Stimulated activated CD4-positive, alpha-beta T cell treated with anti-CD3 and anti-CD28 coated beads, Interleukin-1b, Interleukin-23, amount 100 ng/mL, for 1 hour (primary cell): ENCODE data around the gene GPRC5C.
A peak's percentile ranks its signal among the peaks of the same experiment; 100 is the strongest.

Experiments
- DNase-seq, 2 donors: peaks; one replicate each; pipeline ENCODE4 v3.0.0-alpha.2; 2020; ENCODE audit warnings: low read depth in 2 of 2

Gene GPRC5C

DNA sequence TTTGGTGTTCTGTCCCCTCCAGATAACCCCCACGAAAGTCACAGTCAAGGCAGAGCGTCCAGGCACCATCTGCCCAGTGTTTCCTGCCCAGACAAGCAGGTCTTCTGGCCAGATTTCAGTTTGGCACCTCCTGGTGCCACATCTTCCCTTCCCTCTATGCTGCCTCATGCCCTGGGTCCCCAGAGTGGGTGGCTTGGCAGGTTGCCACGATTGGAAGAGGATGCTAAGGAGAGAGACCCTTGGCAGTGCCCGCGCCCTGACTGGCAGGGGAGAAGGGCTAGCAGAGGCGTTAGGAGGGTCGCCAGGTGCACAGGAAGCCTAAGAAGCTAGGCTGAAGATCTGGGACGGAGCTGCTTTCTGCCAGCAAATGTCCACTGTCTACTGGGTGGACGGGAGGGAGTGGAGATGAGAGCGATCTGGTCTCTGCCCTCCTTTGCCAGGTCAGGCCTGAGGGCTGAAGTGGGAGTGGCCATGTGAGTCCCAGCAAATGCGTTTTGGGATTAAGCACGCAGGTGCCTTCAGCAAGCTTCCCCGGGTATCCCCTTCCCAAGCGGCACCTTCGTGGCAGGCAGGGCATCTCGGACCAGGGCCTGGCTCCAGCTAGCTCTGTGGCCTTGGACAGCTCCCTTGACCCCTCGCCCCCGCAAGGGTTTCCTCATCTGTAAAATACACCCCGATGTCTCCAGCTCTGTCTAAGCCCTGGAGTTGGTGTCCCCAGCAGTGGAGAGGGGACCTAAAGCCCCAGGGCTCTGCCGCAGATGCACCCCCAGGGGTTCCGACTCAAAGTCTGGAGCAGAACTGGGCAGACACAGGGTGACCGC is 21.2 kb downstream of the GPRC5C start:
- DNase-seq: no peak

DNA sequence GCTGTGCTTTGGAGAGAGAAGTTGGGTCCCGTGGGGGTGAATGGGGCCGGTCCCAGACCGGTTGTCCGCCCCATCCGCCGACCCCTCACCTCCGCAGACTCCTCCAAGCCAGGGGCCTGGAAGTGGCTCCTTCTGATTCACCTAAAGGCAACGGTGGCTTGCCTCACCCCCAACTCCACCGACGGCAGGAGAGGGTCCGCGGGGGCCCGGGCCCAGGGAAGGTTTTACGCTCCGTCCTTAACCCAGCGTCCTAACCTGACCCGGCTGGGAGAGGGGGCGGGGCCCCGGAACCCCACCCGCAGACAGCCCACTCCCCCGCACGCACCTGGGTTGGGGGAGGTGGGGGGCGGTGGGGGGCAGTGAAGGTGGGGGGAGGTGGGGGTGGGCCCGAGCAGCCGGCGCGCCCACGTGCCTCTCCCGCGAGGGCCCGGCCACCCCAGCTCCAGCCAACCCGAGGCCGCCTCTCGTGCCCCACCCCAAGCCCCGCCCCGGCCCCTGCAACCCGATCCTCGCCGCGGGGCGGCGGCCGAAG is 21.8 kb downstream of the GPRC5C start:
- peak; percentile 30 to 46 for DNase-seq

DNA sequence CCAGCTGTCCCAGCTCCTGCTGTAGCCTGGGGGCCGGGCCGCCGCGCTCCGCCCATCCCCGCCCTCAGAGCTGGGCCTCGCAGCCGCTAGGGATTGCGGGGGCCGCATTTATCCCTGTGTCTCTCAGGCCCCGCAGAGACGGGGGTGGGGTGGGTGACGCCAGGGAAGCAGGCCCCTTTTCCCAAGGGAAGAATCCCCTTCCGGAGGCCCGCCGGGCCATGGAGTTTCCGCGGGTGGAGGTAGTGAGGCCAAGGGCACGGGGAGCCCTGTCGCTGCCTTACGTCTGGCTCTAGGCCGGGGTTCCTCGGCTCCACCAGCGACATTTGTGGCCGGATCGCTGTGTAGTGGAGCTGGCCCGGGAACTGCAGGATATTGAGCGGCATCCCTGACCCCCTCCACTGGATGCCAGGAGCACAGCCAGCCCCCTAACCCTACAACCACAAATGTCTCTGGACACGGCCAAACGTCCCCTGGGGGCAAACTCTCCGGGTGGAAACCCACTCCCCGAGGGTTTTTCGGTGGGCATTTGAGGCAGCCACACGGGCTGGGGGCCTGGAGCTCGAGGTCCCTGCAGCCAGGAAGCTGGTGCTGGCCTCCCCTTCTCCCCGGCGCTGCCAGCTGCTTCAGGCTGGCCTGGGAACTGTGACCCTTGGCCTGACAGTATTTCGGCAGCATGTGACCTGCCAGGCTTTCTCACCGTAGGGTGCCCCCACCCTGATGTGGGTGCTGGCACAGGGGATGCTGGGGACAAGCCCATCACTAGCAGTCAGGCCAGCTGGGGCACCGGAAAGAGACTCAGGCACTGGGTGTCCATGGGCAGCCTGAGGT is 22.5 kb downstream of the GPRC5C start:
- DNase-seq: no peak

DNA sequence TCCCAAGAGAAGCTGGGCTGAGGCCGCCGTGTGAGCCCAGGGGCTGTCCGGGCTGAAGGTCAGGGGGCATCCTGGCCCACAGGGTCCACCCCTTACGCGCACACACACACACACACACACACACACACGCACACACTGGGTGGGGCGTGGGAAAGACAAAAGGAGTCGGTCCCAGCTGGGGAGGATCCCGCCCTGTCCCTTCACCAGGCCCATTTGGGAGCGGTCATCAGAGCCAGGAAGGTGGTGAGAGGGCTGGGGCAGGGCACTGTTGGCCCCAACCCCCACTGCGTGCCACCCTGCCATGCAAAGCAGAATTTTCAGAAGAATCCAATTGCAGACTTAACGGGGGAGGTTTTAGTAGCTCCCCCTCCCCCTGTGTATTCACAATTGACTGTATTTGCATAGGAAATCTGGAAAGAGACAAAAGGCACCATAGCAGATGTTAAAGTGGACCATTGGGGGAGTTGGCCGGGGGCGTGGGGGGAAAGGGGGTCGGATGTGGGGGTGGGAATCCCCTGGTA is 23.2 kb downstream of the GPRC5C start:
- no peak for DNase-seq

DNA sequence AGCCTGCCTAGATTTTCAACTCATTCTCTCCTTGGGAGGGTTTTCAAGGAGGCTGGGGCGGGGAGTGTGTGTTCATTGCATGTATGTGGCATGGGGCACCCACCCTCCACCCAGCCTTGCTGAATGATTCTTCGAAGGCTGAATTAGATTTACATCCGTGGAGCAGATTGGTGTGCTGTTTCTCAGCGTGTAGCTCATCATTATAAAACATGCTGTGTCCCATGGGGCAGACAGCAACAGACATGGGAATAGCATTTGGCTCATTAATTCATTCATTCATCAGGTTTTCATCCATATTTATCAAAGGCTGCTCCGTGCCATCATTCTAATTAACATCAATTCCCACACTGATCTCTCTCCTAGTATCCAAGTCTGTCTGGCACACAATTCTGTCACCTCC is 23.9 kb downstream of the GPRC5C start:
- no peak for DNase-seq

DNA sequence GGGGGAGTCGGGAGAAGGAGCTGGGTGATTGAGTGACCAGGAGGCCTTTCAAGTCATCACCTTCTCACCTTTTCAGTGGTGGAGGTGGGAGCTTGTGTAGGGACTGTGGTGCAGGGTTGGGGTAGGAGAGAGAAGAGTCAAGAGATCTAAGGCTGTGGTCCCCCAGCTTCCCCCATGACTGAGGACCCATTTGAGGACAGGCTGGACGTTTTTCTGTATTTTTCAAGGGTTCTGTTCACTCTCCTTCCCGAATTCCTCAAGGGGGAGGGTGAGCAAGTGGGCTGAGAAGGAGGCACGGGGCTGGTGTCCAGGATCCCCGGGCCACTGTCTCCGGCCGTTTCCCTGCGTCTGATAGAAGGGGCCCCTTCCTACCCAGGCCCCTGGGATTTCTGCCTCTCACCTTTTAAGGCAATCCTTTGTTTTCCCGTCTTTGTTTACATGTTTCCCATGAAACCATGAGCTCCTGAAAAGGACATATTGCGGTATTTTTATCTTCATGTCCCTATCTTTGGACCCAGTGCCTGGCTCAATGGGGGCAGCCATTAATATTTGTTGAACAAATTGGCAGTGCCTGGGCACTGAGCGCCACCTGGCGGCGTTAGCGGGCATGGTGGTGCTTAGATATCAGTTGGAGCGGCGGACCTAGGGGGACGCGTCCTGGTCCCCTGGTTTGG is 25.4 kb downstream of the GPRC5C start:
- peak; percentile 41 to 61 for DNase-seq

DNA sequence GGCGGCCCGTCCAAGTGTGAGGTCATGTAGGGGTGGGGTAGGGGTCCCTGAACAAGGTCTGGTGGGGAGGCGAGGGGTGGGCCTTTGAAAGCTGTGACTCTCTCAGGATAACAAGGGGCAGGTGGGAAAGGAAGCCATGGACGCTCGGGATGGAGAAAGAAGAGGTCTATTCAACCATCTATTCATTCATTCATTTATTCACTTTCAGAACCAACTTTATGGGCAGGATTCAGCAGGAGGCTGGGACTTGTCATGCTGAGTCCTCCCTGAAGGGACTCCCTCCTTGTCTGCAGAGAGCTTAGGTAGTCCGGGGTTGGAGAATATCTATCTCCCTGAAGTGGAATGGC is 25.9 kb downstream of the GPRC5C start:
- no peak for DNase-seq

DNA sequence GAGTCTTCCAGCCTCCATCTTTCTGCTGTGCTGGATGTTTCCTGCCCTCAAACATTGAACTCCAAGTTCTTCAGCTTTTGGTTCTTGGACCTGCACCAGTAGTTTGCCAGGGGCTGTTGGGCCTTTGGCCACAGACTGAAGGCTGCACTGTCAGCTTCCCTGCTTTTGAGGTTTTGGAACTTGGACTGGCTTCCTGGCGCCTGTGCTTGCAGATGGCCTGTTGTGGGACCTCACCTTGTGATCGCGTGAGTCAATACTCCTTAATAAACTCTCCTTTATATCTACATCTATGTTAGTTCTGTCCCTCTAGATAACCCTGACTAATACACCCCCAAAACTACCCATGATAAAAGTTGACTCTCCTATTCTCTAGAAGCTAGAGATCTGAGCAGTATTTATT is 26.9 kb downstream of the GPRC5C start:
- DNase-seq: no peak

DNA sequence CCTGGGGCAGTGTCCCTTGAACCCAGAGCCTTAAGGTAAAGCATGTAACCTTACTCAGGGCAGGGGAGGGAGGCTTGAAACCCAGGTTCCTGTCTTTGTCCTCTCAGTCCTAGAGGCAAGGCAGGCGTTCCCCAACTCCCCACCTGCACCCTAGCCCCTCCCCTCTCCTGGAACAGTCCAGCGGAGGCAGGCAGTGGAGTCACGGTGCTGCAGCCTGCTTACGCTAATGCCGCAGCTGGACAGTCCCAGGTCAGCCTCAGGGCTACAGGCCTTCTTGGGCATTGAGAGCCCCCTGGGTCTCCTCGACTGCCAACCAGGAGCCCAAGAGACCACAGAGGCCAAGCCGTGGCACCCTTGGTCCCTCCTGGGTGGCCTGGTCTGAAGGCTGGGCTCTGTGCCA is 27.7 kb downstream of the GPRC5C start:
- no peak for DNase-seq

DNA sequence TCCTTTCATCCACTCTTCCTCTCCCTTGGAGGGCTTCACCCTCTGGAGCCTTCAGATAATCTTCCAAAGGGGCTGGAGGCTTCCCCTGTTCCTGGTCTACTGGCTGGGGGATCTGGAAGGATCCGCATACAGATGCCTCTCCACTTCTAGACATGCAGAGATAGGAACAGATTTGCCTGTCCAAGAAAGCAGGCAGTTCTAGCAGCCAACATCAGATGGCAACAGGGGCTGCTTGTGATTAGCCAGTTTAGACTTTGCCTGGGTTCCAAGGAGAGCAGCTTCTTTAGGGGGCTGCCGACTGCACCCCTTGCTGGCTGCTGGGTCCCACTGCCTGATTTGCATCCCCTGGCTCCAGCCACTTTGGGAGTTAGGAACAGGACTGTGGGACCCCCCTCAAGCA is 28.4 kb downstream of the GPRC5C start:
- no peak for DNase-seq

DNA sequence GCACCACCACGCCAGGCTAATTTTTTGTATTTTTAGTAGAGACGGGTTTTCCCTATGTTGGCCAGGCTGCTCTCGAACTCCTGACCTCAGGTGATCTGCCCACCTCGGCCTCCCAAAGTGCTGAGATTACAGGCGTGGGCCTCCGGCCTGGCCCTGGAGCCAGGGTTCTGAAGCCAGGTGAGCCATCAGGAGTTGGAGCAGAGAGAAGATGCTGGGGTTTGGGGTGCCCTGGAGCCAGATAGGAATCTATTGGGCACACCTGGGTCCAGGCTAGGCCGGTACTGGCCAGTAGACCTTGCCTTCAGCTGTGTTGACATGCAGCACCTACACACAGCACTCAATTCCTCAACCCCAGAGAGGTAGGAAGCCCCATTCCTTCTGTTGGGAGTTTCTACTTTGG is 29.1 kb downstream of the GPRC5C start:
- no peak for DNase-seq

DNA sequence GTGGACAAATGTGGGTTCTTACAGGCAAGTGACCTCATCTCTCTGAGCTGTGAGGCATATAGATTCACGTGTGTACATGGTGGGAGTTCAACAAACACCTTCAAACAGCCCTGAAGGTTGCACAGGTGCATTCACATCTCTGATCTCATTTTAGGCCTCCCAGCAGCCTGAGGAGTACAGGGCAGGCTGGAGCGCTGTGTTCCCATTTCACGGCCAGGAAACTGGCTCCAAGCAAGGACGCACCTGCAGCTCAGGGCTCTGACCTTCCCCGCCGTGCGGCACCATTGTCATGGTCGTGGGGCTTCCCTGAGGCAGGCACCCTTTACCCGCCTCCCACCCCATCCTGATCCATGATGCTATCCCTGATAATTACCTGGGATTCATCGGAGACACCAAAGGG is 29.7 kb downstream of the GPRC5C start:
- DNase-seq: no peak

DNA sequence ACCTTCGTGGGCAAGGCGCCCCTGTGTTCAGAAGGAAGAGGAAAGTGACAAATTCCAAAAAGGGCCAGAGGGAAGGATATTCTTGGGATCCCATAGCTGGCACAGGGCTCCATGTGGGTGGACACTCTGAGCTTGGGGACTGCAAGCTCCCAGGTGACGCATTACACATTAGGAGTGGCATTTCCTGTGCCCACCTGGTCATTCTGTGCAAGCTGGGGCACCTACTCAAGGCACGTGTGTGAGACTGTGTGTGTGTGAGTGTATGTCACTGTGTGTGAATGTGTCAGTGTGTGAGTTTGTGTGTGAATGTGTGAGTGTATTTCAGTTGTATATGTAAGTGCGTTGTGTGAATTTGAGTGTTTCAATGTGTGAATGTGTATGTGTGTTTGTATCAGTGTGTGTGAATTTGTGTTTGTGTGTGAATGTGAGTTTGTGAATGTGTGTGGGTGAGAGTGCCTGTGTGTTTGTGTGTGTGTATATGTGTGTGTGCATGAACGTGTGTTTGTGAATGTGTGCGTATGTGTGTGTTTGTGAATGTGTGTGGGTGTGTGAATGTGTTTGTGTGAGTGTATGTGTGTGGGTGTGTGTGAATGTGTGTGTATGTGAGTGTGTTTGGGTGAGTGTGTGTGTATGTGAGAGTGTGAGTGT is 33.0 kb downstream of the GPRC5C start:
- DNase-seq: no peak

DNA sequence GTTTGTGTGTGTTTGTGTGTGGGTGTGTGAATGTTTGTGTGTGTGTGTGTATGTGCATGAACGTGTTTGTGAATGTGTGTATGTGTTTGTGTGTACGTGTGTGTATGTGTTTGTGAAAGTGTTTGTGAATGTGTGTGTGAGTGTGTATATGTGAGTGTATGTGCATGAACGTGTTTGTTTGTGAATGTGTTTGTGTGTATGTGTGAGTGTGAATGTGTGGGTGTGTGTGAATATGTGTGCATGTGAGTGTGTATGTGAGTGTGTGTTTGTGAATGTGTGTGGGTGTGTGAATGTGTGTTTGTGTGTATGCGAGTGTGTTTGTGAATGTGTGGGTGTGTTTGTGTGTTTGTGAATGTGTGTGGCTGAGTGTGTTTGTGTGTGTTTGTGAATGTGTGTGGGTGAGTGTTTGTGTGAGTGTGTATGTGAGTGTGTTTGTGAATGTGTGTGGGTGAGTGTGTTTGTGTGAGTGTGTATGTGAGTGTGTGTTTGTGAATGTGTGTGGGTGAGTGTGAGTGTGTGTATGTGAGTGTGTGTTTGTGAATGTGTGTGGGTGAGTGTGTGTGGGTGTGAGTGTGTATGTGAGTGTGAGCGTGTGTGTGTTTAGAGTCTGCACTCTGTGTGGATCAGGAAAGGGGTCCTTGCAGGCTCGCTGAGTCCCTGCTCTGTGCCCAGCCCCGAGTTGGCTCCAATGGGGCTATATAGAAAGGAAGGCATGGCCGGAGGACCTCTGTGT is 33.7 kb downstream of the GPRC5C start:
- DNase-seq: no peak

DNA sequence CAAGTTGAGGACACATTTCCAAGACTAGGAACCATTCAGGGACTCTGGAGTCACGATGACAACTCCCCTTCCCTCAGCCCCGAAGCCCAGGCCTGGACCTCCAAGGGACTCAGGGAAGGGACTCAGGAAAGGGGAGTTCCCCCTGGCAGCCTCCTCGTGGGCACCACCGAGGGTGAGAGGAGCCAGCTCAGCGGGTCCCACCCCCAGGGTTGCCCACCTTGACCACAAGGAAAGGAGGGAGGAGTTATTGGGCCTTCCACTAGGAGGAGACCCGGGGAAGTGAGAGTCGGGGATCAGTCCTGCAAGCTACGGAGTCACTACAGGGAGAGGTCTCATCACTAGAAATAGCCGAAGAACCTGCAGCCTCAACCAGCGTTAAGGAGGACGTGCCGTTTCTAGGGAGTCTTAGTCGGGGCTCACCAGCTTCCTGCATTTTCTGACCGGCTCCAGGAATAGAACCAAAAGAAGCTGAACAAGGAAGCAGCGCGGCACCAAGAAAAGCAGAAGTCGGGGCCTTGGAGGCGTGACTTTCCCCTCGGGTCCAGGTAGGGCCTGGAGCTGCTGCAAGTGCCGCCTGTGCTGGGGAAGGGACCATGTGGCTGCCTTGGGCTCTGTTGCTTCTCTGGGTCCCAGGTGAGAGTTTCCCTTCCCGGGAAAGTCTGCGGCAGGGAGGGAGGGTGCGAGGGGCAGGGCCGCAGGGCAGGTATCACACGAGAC is 34.4 kb downstream of the GPRC5C start, which contains the start of gene CD300A:
Gene CD300A (plus strand): TSS at position 524 of the 717 bp plus-strand sequence. CDS start 70 bp downstream, at position 594.
- no peak for DNase-seq

DNA sequence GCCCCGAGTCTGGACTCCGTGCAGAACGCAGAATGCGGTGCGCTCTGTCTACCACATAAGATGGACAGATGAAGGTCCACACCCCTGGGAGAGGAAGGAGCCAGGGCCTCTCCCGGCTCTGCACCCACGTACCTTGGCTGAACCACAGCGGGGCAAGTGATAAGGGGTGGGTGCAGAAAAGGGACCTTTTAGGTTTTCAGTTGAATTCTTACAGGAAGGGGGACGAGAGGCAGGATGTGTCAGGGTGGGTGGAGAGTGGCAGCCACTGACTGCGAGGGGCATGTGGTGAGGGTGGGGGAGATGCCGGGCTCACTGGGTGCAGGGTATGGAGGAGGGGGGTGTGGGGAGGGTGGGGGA is 34.9 kb downstream of the GPRC5C start:
- no peak for DNase-seq

DNA sequence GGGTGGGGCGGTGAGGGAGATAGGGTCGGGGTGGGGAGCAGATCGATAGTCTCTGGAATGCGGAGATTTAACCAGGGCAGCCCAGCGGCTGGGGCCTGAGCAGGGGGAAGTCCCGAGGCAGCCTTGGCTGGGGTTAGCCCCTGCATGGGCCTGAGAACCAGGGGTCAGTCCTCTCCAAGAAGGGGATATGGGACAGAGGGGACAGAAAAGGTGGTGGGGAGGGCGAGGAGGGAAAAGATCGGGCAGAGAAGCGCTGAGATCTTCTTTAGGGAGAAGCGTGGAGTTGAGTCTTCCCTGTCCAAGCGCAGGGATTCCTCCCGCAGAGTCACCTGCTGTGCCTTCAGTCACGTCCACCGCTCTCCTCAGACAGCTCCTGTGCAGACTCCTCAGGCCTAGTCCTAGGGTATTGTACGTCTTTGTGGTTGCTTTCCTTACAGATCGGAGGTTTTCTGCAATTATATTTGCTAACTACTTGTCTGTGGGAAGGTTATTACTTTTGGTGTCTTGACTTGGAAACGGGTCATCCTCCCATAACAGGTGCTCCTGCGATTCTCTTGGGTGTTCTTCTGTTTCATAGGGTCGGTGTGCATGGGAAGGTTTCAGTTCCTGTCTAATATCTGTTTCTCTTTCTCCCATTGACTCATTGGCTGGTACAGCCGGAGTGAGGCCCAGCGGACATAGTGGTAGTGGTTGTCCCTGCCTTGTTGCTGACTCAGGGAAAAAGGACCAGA is 35.5 kb downstream of the GPRC5C start:
- no peak for DNase-seq

DNA sequence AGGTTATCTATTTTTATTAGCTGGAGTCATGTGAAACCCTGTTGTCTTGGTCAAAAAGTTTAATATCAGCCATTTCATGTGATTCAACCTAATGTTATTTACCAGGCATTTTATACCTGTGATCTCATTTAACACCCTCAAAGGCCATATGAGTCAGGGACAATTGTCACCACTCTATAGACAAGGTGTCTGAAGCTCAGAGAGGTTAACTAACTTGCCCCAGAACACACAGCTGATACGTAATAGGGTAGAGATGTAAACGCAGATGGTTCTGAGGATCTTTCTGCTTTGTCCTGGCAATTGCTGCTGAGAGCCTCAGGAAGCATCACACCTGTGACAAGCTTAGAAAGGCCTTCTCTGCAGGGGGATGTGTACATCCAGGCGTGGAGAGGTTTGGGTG is 39.5 kb downstream of the GPRC5C start:
- DNase-seq: no peak

DNA sequence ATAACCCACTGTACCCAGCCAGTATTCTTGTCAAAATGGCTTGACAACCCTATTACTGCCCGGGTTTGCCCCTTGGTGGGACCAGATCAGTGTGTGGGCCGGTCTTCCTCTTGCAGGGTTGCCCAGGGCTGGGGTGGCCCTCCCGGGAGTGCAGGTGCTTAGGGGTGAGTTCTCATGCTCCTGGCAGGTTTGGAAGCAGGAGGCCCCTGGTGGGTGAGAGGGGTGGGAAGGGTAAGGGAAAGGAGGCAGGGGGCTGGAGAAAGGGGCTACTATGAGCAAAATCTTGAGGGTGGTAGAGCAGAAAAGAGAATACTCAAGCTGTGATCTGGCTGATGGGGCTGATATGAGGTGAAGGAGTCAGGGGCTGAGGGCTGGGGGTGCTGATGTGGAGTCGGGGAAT is 41.0 kb downstream of the GPRC5C start:
- DNase-seq: no peak

DNA sequence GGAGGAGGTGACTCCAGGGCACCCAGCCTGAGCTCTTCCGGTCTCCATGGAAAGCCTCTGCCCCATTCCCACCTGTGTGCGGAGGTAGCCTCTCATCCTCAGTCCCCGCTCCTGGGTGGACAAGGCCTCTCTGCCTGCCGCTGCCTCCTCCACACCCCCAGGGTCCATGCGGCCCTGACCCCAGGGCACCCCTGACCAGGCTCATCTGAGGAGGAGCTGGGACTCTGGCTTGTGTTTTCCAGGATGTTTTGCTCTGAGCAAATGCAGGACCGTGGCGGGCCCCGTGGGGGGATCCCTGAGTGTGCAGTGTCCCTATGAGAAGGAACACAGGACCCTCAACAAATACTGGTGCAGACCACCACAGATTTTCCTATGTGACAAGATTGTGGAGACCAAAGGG is 41.4 kb downstream of the GPRC5C start:
- DNase-seq: no peak
